Fibroblast of peridontal ligament (primary cell): ENCODE measurements around the gene GRAP2.

ENCODE experiments used
- DNase-seq: peaks from one replicate; pipeline ENCODE4 v3.0.0-alpha.2; 2010; ENCODE audit errors: extremely low read depth

The GRAP2 gene

DNA sequence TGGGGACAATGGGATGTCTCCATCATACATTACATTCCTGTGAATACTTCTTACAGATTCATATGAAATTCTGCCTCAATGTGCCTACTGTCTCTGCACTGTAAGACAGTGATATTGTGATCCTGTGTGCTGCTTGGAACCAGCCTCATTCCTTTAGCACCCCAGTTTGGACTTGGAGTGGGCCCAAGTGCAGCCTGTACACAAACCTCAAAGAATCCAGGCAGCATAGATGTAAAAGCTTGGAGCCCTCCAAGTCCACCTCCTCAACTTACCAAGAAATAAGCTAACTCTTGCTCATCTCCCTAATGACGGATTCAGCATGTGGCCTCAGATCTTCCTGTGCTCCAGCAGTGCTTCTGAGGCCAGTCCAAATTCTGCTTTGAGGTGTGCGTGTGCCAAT, 24.4 kb downstream of the GRAP2 start:
- no peak for DNase-seq

DNA sequence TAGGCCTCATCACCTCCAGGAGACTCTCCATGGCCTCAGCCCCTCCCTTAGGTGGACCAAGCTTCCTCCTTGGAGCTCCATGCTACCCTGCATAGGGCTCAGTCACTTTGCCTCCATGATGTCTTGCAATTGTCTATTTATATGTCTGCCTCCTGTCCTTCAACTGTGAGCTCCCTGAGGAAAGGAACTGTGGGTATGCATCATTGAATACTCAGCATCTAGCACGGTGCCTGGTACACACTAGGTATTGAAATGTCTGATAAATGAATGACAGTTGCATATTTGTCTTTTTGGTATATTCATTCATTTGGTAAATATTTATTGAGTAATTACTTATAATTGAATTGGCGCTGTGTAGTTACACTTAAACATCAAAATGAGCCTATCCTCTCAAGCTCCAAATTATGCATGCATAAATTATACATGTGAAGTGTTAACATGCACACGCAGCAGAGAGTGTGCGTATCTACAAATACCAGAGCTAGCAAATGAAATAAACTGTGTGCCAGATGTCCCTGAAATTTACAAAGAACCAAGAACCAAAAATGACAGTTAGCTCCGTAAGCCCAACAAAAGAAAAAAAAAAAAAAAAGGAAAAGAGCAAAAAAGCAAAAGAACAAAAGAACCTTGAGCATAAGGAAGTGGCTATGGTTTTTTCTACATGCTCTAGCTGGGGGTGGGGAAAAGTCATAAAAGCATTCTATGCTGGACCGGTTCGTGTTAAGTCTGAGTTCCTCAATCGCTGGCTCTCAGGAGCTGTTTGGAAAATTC, 25.2 kb downstream of the GRAP2 start:
- no peak for DNase-seq

DNA sequence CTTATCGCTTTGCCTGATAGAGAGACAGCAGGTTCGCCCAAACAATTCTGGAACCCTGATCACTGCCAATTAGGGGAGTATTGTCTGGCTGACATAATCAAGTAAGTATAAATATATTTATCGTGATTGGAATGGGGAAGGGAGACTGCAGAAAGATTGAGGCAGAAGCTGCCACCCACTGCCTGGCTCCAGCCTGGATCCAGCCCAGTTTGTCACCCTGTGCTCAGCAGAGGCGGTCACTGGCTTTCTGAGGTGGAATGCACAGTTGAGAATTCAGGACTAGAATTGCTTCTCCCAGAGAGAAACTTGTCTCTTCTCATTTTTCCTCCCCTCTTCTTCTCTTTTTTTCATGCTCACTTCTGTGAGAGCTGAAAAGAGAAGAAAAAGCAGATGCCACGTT, 25.9 kb downstream of the GRAP2 start:
- DNase-seq, result no peak

DNA sequence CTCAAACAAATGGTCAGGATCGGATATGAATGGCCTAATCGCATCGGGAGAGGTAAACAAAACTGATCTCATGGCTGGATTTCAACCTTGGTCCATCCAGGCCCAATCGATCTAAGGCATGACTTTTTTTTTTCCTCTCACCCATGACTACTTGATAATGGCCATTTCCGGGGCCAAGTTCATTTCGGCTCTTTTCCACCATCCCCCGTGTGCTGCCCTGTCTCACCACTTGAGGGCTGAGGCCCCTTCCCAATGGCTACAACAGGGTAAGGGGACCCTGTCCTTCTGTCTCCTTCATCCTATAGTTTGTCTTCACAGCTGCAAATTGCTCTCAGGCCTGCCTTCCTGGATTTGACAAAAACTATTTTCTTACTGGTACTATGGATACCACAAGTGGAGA, 26.7 kb downstream of the GRAP2 start:
- DNase-seq, result no peak

DNA sequence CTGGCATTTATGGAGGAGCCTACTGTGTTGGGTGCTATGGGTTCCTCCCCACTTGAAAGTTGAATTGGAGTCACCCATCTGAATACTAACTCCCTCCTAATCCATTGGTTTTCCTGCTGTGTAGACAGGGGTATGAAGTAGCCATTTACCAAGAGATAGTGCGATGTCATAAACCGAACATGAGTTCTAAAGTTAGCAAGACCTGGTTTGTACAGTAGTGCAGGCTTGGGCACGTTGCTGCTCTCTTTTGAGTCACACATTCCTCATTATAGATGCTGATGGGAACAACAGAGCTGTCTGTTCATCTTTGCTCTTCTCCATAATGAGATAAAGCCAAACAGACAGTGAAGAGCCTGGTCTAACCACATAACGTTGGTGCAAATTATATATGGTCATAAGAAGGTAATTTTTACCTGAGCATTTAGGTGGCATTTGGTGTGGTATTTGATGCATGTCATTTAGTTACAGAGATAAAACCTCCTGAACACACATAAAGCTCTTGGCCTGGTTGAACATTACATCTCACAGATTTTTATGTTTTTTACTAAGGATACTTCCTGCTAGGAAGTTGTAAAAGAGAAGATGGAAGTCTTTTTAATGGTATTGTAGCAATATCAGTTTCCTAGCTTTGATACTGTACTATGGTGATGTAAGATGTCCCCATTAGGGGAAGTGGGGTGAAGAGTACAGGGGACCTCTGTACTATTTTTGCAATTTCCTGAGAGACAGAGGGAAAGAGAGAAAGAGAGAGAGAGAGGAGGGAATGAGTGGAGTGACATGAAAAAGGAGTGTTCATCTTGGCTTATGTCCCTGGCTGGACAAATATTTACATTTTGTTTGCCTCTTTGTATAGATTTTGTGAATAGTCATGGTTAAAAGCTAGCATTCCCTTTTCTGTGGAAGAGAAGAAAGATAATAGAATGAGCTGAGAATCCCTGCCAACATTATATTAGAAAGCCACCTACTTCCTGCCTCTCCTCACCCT, 27.9 kb downstream of the GRAP2 start:
- no peak for DNase-seq

DNA sequence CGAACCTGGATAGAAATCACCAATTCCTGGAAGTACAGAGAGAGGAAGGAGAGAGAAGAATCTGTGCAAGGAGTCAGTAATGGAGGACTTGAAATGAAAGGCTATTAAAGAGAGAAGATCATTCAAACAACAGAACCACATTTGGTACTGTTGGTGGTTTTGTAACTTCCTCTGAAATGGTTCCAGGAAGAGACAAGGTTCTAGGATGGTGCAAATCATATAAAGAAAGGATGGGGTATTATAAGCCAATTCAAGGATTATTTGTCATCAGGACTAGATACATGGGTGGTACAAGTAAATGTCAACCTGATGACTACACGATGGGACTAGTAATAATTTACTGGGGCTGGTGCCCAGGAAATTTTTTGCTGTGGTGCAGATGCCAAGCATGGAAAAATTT, 30.4 kb downstream of the GRAP2 start:
- no peak for DNase-seq

DNA sequence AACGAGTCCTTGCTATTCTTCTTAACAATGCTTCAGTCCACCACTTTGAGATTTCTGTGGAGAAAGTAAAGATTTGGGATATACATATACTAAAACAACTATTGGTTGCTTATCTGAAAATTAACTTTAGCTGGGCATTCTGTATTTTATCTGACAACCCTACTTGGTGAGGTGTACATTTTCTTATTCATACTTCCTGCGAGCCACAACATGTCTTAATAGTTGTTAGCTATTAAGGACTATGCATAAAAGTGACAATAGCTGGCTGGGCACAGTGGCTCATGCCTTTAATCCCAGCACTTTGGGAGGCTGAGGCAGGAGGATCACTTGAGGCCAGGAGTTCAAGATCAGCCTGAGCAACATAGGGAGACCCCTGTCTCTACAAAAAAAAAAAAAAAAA, 31.3 kb downstream of the GRAP2 start:
- DNase-seq, result no peak

DNA sequence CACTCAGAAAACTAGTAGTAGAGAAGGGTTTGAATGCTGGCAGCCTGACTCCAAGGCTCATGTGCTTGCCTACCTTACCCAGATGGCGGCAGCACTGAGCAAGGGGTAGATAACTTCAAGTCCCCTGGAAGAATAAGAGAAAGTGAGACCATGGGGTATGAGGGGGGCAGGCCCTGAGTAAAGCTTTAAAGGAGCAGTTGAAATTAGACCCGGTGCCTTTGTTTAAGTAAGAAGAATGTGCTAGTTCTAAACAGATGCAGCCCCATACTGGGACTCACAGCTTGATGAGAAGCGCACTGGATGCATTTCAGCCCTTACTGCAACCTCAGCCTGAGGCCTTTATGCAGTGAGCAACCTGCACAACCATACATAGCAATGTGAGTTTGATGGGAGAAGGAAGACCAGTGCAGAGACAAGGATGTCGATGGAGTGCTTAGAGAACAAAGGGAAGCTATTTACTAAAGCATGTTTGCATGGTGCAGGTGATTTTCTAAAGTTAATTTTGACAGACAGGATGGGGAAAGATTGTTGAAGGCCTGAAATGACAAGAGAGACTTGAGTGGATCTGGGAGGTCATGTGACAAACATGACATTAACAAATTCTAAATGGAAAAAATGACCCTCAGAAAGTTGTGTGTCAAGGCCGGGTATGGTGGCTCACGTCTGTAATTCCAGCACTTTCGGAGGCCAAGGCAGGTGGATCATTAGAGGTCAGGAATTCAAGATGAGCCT, 32.2 kb downstream of the GRAP2 start:
- no peak for DNase-seq

DNA sequence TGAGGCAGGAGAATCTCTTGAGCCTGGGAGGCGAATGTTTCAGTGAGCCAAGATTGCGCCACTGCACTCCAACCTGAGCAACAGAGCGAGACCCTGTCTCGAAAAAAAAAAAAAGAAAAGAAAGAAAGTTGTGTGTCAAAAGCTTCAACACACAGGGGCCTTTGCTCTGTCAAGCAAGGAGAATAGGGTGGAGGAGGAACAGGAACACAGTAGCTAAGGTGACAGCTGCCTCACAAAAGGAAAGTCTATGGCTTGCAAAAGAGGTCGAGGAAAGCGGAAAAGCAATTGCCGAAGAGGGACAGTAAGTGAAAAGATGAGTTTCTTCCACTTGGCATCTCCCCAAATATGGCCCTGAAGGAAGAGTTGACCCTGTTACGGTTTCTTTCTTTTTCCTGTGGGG, 32.9 kb downstream of the GRAP2 start:
- no peak for DNase-seq

DNA sequence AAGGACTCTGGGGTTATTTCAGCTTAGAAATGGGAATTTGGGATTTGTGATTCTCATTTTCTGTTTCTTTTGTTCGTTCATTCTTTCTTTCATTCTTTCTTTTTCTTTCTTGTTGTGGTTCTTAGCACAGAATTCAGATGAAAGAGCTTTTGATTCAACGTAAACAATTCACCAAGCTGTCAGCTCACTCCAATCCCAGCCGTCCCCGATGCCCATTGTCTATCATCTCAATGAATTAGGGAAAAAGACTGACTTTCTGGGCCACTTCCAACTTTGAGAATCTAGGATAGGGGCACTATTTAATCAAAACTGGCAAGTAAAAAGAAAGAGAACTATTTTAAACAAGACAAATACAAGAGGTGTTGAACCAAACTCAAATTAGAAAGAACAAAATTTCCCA, 34.2 kb downstream of the GRAP2 start:
- no peak for DNase-seq

DNA sequence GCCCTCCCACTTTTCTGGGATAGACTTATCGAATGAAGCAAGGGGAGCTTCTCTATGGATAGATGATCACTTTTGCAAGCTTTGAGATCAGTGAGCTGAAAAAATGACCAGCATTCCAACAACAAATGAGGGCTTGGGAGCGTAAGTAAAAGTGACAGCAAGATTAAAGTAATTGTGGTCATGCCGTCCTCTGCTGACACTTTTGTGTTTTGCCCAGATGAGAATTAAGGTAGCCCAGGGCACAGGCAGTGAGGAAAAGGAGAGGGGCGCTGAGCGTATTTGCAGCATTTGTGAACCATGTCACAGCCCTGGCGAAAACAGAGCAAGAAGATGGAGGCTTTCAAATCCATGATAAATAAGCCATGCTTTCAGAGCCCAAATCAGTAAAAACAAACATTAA, 34.7 kb downstream of the GRAP2 start:
- no peak for DNase-seq

DNA sequence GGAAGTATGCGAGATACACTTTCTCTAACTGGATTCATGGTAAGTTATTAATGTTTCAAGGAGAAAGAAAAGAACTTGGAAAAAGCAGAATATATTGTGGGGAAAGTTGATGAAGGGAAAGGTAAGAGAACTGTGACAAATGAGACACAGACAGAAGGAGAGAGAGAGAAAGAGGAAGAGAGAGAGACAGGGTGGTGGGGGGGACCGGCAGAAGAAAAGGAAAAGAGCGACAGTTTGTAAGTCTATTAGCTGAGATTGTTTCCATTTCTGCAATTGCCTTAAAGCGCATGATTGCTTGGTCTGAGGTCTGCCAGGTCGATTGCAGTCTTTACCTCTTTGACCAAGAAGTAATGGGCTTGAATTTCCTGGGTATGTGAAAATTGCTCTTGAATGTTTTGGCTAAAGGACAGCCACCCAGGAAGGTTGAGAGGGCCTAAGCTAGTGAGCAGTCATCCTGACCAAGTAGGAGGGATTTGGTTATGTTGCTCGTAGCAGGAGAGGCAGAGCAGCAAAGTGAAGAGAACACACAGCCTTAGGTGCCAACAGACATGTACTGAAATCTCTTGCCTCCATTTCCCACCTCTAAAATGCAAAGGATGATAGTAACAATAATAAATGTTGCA, 35.8 kb downstream of the GRAP2 start:
- no peak for DNase-seq

DNA sequence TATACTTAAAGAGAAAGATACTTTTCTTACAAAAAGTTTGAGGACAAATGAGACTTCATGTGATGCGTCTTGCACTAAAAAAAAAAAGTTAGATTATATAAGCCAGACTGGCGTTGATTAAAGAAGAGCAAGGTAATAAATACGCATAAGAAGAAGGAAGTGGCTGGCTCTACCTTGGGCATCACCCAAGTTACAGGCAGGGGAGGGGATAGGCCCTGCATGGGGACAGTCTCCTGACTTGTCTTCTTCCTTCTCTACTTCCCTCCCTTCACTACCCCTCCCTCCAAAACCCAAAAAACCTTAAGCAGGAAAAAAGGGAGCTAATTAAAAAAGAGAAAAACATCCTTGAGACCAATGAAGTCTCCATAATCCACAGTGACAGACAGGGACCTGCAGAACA, 37.0 kb downstream of the GRAP2 start:
- no peak for DNase-seq

DNA sequence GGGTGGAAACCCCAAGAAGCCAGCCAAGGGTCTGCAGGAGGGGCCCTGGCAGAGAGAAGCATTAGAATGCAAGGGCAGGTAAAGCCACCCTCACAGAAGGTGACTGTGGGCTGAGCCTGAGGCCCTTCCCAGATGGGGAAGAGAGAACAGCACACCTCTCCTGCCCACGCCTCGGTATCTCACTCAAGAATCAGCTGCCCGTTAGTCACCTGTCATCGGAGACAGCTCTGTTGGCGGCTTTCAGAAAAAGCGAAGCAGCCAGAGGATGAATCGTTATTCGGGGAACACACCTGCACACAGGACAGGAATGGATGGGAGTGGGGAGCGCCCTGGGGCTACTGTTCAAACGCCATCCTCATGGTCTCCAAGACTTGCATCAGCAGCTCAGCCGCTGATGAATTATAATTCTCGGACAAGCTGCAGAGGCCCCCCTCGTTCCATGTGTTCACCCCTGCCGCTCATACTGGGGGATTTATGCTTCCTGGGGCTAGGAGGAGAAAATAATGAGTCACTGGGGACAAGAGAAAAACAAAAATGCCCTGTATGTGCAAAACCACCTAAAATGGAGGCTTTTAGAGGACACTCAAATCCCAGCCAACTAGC, 37.7 kb downstream of the GRAP2 start:
- DNase-seq, result no peak

DNA sequence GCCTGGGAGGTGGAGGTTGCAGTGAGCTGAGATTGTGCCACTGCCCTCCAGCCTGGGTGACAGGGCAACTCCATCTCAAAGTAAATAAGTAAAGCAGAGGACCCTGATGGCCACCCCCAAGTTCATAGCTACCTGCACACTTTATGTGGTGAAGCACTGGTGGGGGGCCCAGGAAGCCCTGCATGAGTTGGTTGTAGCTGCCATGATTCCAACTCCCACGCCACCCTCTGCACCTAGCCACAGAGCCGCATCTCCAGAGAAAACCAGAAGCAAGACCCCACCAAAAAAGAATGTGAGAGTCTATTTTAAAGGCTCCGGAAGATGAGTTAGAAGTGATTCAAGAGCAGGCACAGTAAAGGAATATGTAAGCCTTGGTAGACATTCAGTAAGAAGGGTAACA, 38.9 kb downstream of the GRAP2 start:
- DNase-seq, result no peak

DNA sequence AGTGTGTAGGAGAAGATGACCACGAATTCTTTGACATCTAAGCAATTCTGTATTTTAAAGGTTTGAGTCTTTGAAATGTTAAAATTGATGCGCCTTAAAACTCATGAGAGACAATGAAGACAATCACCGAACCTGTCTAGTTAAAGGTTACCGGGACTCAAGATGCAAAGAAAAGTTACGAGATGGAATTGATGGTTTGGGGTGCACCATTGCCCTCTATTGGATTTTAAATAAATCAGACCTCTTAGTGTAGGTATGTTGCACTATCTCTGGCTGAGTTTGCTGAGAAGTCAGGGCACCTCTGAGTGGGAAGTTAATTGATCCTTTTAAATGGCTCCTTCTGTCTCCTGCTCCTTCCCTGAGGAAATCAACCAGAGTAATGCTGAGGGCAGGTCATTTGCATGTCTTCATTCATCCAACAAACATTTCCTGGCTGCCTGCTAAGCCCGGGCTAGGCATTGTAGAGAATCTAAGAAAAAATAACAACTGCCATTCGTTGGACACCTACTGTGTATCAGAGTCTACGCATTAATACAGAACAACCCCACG, 39.9 kb downstream of the GRAP2 start:
- DNase-seq, result peak; percentile 5

DNA sequence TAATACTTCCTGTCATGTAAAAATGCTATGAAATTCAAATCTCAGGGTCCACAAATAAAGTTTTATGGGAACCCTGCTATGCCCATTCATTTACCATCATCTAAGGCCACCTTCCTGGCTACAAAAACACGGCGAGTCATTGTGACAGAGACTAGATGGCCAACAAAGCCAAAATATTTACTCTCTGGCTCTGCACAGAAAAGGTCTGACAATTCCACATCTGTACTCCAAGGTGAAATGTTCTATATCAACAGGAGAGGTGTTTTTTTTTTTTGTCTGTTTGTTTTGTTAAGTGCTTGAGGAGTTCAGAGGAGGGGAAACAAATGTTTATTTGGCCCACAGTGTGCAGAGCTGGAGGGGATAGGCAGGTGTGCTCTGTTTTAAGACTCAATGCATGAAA, 40.7 kb downstream of the GRAP2 start:
- DNase-seq, result no peak

DNA sequence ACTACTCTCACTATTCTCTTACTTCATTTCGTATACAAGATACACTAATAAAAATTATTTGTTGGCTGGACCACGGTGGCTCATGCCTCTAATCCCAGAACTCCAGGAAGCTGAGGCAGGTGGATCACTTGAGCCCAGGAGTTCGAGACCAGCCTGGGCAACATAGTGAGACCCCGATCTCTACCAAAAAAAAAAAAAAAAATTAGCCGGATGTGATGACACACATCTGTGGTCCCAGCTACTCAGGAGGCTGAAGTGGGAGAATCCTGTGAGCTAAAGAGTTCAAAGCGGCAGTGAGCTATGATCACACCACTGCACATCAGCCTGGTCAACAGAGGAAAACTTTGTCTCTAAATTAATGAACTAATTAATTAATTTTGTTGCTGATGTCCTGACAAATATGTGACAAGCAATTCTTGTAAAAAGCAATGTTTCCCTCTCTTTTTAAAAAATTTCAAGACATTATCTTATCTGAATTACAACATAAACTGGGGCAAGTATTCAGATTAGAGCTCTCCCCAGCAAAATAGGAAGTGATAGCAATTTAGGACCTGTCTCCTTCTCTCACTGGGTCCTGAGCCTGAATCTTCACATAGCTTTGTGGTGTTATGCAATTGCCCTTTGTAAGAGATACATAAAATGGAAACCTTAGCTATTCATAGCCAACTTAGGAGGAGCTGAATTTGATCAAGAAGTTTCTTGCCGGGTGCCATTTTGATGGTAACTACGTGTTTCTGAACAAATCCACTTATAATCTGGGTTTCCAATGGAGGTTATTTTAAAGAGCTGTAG, 41.8 kb downstream of the GRAP2 start:
- no peak for DNase-seq

DNA sequence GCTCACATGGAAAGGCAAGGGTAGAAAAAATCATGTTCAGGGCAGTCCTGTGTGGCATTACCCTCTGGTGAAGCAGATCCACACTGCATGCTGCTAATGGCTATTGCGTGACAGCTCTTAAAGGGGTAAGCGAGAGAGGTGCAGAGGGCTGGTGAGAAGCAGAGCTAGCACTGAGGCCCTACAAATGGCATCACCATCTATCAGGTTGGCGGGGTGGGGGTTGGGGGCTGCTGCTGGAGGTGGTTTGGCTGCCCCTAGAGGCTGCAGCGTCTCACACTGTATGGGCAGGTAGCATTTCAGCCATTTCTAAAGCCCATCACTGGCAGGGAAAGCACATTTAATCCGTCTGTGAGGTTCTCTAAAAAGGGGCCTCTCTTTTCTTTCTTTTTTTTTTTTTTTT, 42.5 kb downstream of the GRAP2 start:
- no peak for DNase-seq
